Neutrophil (primary cell): Measurements from ENCODE around the gene ANO1.

Source experiments
- H3K27ac ChIP-seq: fragments of 200-600 bp; sonication (generic); 2 replicates; pipeline ENCODE4 v1.5.1; 2016; ENCODE audit warnings: mild to moderate bottlenecking, moderate library complexity
- H3K27me3 ChIP-seq: fragments of 200-600 bp; sonication (generic); 2 replicates; pipeline ENCODE4 v1.6.0; 2016; ENCODE audit warnings: mild to moderate bottlenecking
- H3K36me3 ChIP-seq: fragments of 200-600 bp; sonication (generic); 2 replicates; pipeline ENCODE4 v1.5.1; 2017
- H3K4me1 ChIP-seq, 2 experiments: fragments of 200-600 bp in 1 of 2; sonication (generic) in 1 of 2; 1 replicate in 1 of 2; 2 replicates in 1 of 2; pipeline versions ENCODE4 v1.5.1 to v1.6.1; 2013 to 2016; ENCODE audit warnings: low read depth in 1 of 2, low read length in 1 of 2, mild to moderate bottlenecking in 1 of 2, moderate library complexity in 1 of 2; ENCODE audit not compliant: control insufficient read depth in 1 of 2, insufficient read depth in 1 of 2
- H3K4me3 ChIP-seq, 2 experiments: fragments of 200-600 bp in 1 of 2; sonication (generic) in 1 of 2; 1 replicate in 1 of 2; 2 replicates in 1 of 2; pipeline ENCODE4 v1.5.1; 2013 to 2016; ENCODE audit warnings: low read depth in 1 of 2, low read length in 1 of 2, mild to moderate bottlenecking in 1 of 2, moderate library complexity in 1 of 2
- H3K9me3 ChIP-seq: fragments of 200-600 bp; sonication (generic); 2 replicates; pipeline ENCODE4 v1.5.1; 2016
- CTCF ChIP-seq: fragments of 200-600 bp; sonication (generic); IDR thresholded peaks from 2 replicates; pipeline ENCODE4 v1.5.1; 2016; ENCODE audit warnings: antibody characterized with exemption

ANO1 gene

GRCh38 chr11:70063555-70063954 is 14.6 kb upstream of the ANO1 start:
- Histone ChIP-seq H3K27ac (no peak overlapping the region), H3K4me3 (no peak overlapping the region), H3K4me1 (no peaks in the 10 kb centered on the region), H3K36me3 (no peaks in the 10 kb centered on the region), H3K27me3 (peaks cover 33% of the 10 kb centered on the region), H3K9me3 (no peaks in the 10 kb centered on the region)
- no peak for TF ChIP-seq CTCF

- no peak overlapping the region for H3K4me3 ChIP-seq
- no peaks in the 10 kb centered on the region for H3K4me1 ChIP-seq
- TF ChIP-seq CTCF: no peak
- H3K27me3 ChIP-seq: peaks cover 39% of the 10 kb centered on the region
- H3K27ac ChIP-seq: no peak overlapping the region
- H3K36me3 ChIP-seq: no peaks in the 10 kb centered on the region
- no peaks in the 10 kb centered on the region for H3K9me3 ChIP-seq
Observed at GRCh38 chr11:70064008-70064725, 13.9 kb upstream of the ANO1 start.

GRCh38 chr11:70064726-70065317 is 13.3 kb upstream of the ANO1 start:
- no peaks in the 10 kb centered on the region for H3K36me3 ChIP-seq
- no peak overlapping the region for H3K27ac ChIP-seq
- no peaks in the 10 kb centered on the region for H3K9me3 ChIP-seq
- no peak overlapping the region for H3K4me3 ChIP-seq
- H3K4me1 ChIP-seq: no peaks in the 10 kb centered on the region
- TF ChIP-seq CTCF: no peak
- H3K27me3 ChIP-seq: peaks cover 46% of the 10 kb centered on the region

GRCh38 chr11:70065318-70066135 is 12.6 kb upstream of the ANO1 start:
- Histone ChIP-seq H3K4me3 (no peak overlapping the region), H3K36me3 (no peaks in the 10 kb centered on the region), H3K4me1 (no peaks in the 10 kb centered on the region), H3K27ac (no peak overlapping the region), H3K27me3 (peaks cover 53% of the 10 kb centered on the region), H3K9me3 (no peaks in the 10 kb centered on the region)
- TF ChIP-seq CTCF: no peak

- H3K36me3 ChIP-seq: no peaks in the 10 kb centered on the region
- H3K9me3 ChIP-seq: no peaks in the 10 kb centered on the region
- TF ChIP-seq CTCF: no peak
- H3K27ac ChIP-seq: no peak overlapping the region
- H3K4me1 ChIP-seq: no peaks in the 10 kb centered on the region
- H3K27me3 ChIP-seq: peaks cover 59% of the 10 kb centered on the region
- no peak overlapping the region for H3K4me3 ChIP-seq
Observed at GRCh38 chr11:70066136-70066520, 12.0 kb upstream of the ANO1 start.
